Ectodermal cell (in vitro differentiated cells): Measurements from ENCODE around the gene CEP128.

Experiments used
- H3K27ac ChIP-seq: 2 replicates; pipeline ENCODE4 v1.7.0; 2013; ENCODE audit warnings: mild to moderate bottlenecking, low read depth, low read length; ENCODE audit not compliant: insufficient read depth, poor library complexity, severe bottlenecking
- H3K27me3 ChIP-seq: 2 replicates; pipeline ENCODE4 v1.7.0; 2013; ENCODE audit warnings: mild to moderate bottlenecking, low read length; ENCODE audit not compliant: insufficient read depth, control insufficient read depth, poor library complexity, severe bottlenecking
- H3K36me3 ChIP-seq: one replicate; pipeline ENCODE4 v1.7.0; 2013; ENCODE audit warnings: low read length; ENCODE audit not compliant: control insufficient read depth, insufficient read depth
- H3K4me1 ChIP-seq: one replicate; pipeline ENCODE4 v1.7.0; 2013; ENCODE audit warnings: low read length; ENCODE audit not compliant: control insufficient read depth, insufficient read depth
- H3K4me3 ChIP-seq: 2 replicates; pipeline ENCODE4 v1.7.0; 2013; ENCODE audit warnings: low read depth, low read length, control low read depth; ENCODE audit not compliant: insufficient read depth
- H3K9me3 ChIP-seq: 2 replicates; pipeline ENCODE4 v1.7.0; 2013; ENCODE audit warnings: mild to moderate bottlenecking, low read length, moderate library complexity; ENCODE audit not compliant: control insufficient read depth
- WGBS, 2 experiments: methylation state at CpG; one replicate each; pipeline ENCODE4 v1.1.7; 2013; ENCODE audit warnings: missing lambda C conversion rate in 2 of 2; 5-methylcytosine and 5-hydroxymethylcytosine counted together

The CEP128 gene

GRCh38 chr14:80787876-80788275 is 153.7 kb downstream of the CEP128 start:
- 85 to 93% methylated on average over 1 of the region's 1 CpG for WGBS, 2 experiments
- H3K4me3 ChIP-seq, result no peak overlapping the region
- H3K36me3 ChIP-seq, result no peaks in the 10 kb centered on the region
- no peak overlapping the region for H3K27ac ChIP-seq
- no peaks in the 10 kb centered on the region for H3K4me1 ChIP-seq
- H3K27me3 ChIP-seq, result no peaks in the 10 kb centered on the region
- no peaks in the 10 kb centered on the region for H3K9me3 ChIP-seq

DNA sequence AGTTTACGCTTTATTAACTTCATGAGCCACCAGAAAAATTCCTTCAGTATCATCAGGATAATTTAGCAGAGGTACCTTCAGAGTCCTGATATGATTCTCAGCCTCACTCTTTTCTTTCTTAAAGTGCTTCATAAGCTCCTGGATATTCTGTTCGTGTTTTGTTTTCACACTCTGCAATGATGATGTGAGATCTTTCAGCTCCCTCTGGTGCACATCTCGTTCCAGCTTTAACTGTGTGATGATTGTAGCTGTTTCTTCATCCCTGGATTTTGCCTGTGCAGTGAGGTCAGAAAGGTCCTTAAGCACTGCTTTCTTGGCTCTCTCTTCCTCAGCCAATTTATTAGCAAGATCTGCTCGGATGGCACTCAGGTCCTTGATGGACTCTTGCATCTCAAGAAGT is 156.7 kb downstream of the CEP128 start:
- Histone ChIP-seq H3K36me3 (no peaks in the 10 kb centered on the region), H3K27me3 (no peaks in the 10 kb centered on the region), H3K9me3 (no peaks in the 10 kb centered on the region), H3K27ac (no peak overlapping the region), H3K4me1 (no peaks in the 10 kb centered on the region), H3K4me3 (no peak overlapping the region)
- 94 to 96% methylated on average over 4 of the region's 4 CpGs for WGBS, 2 experiments

DNA sequence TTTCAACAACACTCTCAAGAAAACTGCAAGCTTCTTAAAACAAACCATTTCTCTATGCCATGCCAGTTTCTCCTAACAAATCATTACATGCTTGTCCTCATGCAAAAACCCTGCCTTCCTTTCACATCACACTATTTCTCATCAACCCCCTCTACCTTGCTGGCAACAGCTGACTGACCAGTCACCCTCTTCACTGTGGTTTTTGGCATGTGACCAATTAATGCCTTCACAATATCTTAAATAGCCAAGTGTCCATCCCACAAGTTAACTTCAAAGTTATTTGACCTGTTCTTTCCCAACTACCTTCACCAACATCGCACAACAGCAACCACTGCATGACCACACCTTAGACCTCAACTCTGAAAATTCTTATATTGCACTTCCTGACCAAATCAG is 159.6 kb downstream of the CEP128 start:
- Histone ChIP-seq H3K4me3 (no peak overlapping the region), H3K4me1 (no peaks in the 10 kb centered on the region), H3K27ac (no peak overlapping the region), H3K27me3 (no peaks in the 10 kb centered on the region), H3K9me3 (no peaks in the 10 kb centered on the region), H3K36me3 (no peaks in the 10 kb centered on the region)
- 91 to 98% methylated on average over 1 of the region's 1 CpG for whole genome bisulfite sequencing, 2 experiments

- Histone ChIP-seq H3K27ac (no peak overlapping the region), H3K4me3 (no peak overlapping the region), H3K4me1 (no peaks in the 10 kb centered on the region), H3K27me3 (no peaks in the 10 kb centered on the region), H3K36me3 (no peaks in the 10 kb centered on the region), H3K9me3 (no peaks in the 10 kb centered on the region)
- 37 to 50% methylated on average over 1 of the region's 1 CpG for WGBS, 2 experiments
Observed at GRCh38 chr14:80780500-80780899, 161.0 kb downstream of the CEP128 start.

- Histone ChIP-seq H3K27ac (no peak overlapping the region), H3K9me3 (no peaks in the 10 kb centered on the region), H3K36me3 (no peaks in the 10 kb centered on the region), H3K27me3 (no peaks in the 10 kb centered on the region), H3K4me3 (no peak overlapping the region), H3K4me1 (no peaks in the 10 kb centered on the region)
- 86 to 91% methylated on average over 1 of the region's 1 CpG for WGBS, 2 experiments
Observed at GRCh38 chr14:80776657-80777056, 164.9 kb downstream of the CEP128 start.

DNA sequence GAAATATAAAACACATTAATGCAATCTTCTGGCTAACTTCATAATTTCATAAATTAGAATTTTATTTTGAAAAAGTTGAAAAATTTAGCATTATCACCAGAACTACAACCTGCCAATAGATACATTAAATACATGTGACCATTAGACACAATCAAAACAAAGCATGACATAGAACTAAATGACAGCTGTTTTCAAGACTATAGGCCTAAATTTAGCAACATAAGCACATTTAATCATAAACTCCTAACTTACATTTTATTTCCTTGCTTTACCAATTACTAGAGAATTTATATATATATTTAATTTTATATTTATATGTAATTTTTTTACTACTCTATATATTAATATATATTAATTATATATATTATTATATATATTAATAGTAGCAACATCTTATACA is 165.4 kb downstream of the CEP128 start:
- no peaks in the 10 kb centered on the region for H3K9me3 ChIP-seq
- H3K36me3 ChIP-seq, result no peaks in the 10 kb centered on the region
- H3K27me3 ChIP-seq, result no peaks in the 10 kb centered on the region
- H3K27ac ChIP-seq, result no peak overlapping the region
- H3K4me1 ChIP-seq, result no peaks in the 10 kb centered on the region
- no peak overlapping the region for H3K4me3 ChIP-seq

DNA sequence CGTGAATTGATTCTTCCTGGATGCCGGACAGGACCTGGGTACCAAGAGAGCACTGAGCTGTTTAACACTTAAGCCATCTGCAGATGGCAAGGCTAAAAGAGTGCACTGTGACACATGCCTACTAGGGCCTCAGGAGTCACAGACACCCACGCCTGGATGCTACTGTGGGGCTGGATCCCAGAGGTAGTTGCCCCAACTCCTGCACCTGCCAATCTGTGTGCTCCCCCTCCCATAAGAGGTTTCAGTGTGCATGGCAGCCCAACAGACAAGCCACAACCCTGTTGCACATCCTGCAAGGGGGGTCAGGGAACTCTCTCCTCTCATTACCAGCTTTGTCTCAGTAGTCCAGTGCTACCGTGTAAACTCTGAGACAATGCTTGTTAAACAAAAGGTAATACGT is 169.0 kb downstream of the CEP128 start:
- no peaks in the 10 kb centered on the region for H3K36me3 ChIP-seq
- no peaks in the 10 kb centered on the region for H3K9me3 ChIP-seq
- H3K27ac ChIP-seq, result no peak overlapping the region
- no peaks in the 10 kb centered on the region for H3K27me3 ChIP-seq
- WGBS, 2 experiments, result 91 to 96% methylated on average over 5 of the region's 5 CpGs
- H3K4me1 ChIP-seq, result no peaks in the 10 kb centered on the region
- no peak overlapping the region for H3K4me3 ChIP-seq

DNA sequence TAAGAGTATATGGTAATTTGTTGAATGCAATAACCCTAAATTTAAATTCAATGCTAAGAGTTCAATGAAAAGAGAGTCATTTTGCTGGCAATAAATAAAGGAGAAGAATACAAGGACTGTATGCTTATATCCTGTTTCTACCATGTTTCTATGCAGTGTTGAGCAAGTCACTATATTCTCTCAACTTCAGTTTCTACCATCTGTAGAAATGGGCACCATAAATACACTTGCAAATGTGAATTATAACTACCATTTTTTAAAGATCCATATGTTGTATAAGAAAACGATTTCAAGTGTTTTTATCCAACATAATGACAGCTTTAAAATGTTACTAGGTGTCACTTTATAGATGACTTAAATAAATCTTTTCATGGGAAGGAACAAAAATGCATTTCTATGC is 170.3 kb downstream of the CEP128 start:
- Histone ChIP-seq H3K4me1 (no peaks in the 10 kb centered on the region), H3K9me3 (no peaks in the 10 kb centered on the region), H3K4me3 (no peak overlapping the region), H3K27ac (no peak overlapping the region), H3K27me3 (no peaks in the 10 kb centered on the region), H3K36me3 (no peaks in the 10 kb centered on the region)
- no CpG with 5 or more reads among the region's 1 CpG for WGBS, 2 experiments

GRCh38 chr14:80770114-80770908 is 171.2 kb downstream of the CEP128 start:
- Histone ChIP-seq H3K27ac (no peak overlapping the region), H3K36me3 (no peaks in the 10 kb centered on the region), H3K9me3 (no peaks in the 10 kb centered on the region), H3K4me1 (no peaks in the 10 kb centered on the region), H3K27me3 (no peaks in the 10 kb centered on the region), H3K4me3 (no peak overlapping the region)
- 96 to 100% methylated on average over 1 of the region's 1 CpG for WGBS, 2 experiments

DNA sequence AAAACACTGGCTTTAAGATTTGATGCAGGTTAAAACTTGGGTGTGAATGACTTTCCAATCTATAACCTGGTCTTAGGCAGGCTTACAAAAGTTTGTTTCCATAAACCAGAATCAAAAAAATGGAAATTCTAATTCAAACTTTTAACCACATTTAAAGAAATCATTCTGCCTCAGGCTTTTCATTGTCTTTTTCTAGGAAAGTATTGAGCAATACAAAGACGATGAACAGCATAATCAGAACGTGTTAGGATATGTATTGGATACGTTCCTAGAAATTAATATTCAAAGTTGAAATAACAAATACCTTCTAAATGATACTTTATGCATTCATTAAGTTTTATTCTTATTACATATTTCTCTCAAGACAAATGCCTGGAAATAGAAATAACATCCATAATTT is 172.9 kb downstream of the CEP128 start:
- Histone ChIP-seq H3K36me3 (no peaks in the 10 kb centered on the region), H3K27ac (no peak overlapping the region), H3K27me3 (no peaks in the 10 kb centered on the region), H3K9me3 (no peaks in the 10 kb centered on the region), H3K4me3 (no peak overlapping the region), H3K4me1 (no peaks in the 10 kb centered on the region)
- 80 to 92% methylated on average over 2 of the region's 3 CpGs for WGBS, 2 experiments
